Neuronal stem cell (in vitro differentiated cells): ENCODE results near the gene SNX13.

Experiments
- DNase-seq: peaks from one replicate; pipeline ENCODE4 v3.0.0-alpha.2; 2013; ENCODE audit warnings: low spot score
- H2AFZ ChIP-seq: one replicate; pipeline ENCODE4 v1.6.1; 2013; ENCODE audit warnings: mild to moderate bottlenecking, low read length, inconsistent platforms
- H2AK5ac ChIP-seq: 2 replicates; pipeline ENCODE4 v1.6.1; 2013; ENCODE audit warnings: low read depth, mild to moderate bottlenecking, inconsistent platforms, low read length, moderate library complexity, mixed read lengths
- H2BK120ac ChIP-seq: 2 replicates; pipeline ENCODE4 v1.6.1; 2013; ENCODE audit warnings: low read depth, mild to moderate bottlenecking, inconsistent platforms, low read length, moderate library complexity, mixed read lengths
- H2BK12ac ChIP-seq: one replicate; pipeline ENCODE4 v1.6.1; 2013; ENCODE audit warnings: low read length, inconsistent platforms
- H2BK15ac ChIP-seq: 2 replicates; pipeline ENCODE4 v1.6.1; 2013; ENCODE audit warnings: mild to moderate bottlenecking, low read length, inconsistent platforms, mixed read lengths
- H2BK5ac ChIP-seq: one replicate; pipeline ENCODE4 v1.6.1; 2013; ENCODE audit warnings: inconsistent platforms, mild to moderate bottlenecking, low read length, moderate library complexity
- H3K14ac ChIP-seq: one replicate; pipeline ENCODE4 v1.6.1; 2013; ENCODE audit warnings: low read length, inconsistent platforms
- H3K18ac ChIP-seq: 2 replicates; pipeline ENCODE4 v1.6.1; 2013; ENCODE audit warnings: low read length, inconsistent platforms
- H3K23ac ChIP-seq: 2 replicates; pipeline ENCODE4 v1.6.1; 2013; ENCODE audit warnings: low read depth, mild to moderate bottlenecking, mixed read lengths, low read length, inconsistent platforms; ENCODE audit not compliant: poor library complexity
- H3K27ac ChIP-seq: replicated peaks from 3 replicates; pipeline ENCODE4 v1.5.1; 2013; ENCODE audit warnings: low read length, inconsistent platforms
- H3K27me3 ChIP-seq, 3 experiments: 2 replicates each; pipeline ENCODE4 v1.6.1; 2013; ENCODE audit warnings: low read length in 3 of 3, mild to moderate bottlenecking in 2 of 3, inconsistent platforms in 1 of 3, low read depth in 1 of 3, mixed read lengths in 1 of 3, moderate library complexity in 1 of 3; ENCODE audit not compliant: control insufficient read depth in 3 of 3, insufficient read depth in 3 of 3
- H3K36me3 ChIP-seq, 2 donors: replicated peaks in 1 of 2; 2 replicates each; pipeline ENCODE4 v1.6.1; 2013; ENCODE audit warnings: low read length in 2 of 2; ENCODE audit not compliant: control insufficient read depth in 2 of 2, insufficient read depth in 2 of 2
- H3K4ac ChIP-seq: 2 replicates; pipeline ENCODE4 v1.6.1; 2013; ENCODE audit warnings: inconsistent platforms, mild to moderate bottlenecking, low read length, moderate library complexity
- H3K4me1 ChIP-seq, 2 donors: 1 replicate in 1 of 2; 2 replicates in 1 of 2; pipeline ENCODE4 v1.6.1; 2013; ENCODE audit warnings: low read length in 2 of 2, low read depth in 1 of 2; ENCODE audit not compliant: control insufficient read depth in 2 of 2, insufficient read depth in 1 of 2
- H3K4me2 ChIP-seq: one replicate; pipeline ENCODE4 v1.6.1; 2013; ENCODE audit warnings: mild to moderate bottlenecking, low read length, inconsistent platforms; ENCODE audit not compliant: insufficient read depth, poor library complexity, severe bottlenecking
- H3K4me3 ChIP-seq, 2 donors: 2 replicates each; pipeline ENCODE4 v1.5.1; 2013; ENCODE audit warnings: low read length in 2 of 2, mild to moderate bottlenecking in 2 of 2, inconsistent platforms in 1 of 2, moderate library complexity in 1 of 2
- H3K79me1 ChIP-seq: one replicate; pipeline ENCODE4 v1.6.1; 2013; ENCODE audit warnings: low read depth, mild to moderate bottlenecking, inconsistent platforms, low read length, moderate library complexity
- H3K9ac ChIP-seq: one replicate; pipeline ENCODE4 v1.6.1; 2013; ENCODE audit warnings: mild to moderate bottlenecking, low read depth, low read length, inconsistent platforms; ENCODE audit not compliant: poor library complexity
- H3K9me3 ChIP-seq, 2 donors: replicated peaks in 1 of 2; 2 replicates each; pipeline versions ENCODE3 to v1.6.1; 2013; ENCODE audit warnings: low read length in 2 of 2, mild to moderate bottlenecking in 2 of 2, inconsistent platforms in 1 of 2, low read depth in 1 of 2, mixed read lengths in 1 of 2, moderate library complexity in 1 of 2; ENCODE audit not compliant: control insufficient read depth in 2 of 2, insufficient read depth in 1 of 2
- H4K8ac ChIP-seq: one replicate; pipeline ENCODE4 v1.6.1; 2013; ENCODE audit warnings: low read depth, mild to moderate bottlenecking, inconsistent platforms, low read length, moderate library complexity
- H4K91ac ChIP-seq: one replicate; pipeline ENCODE4 v1.6.1; 2013; ENCODE audit warnings: low read length, low read depth, mild to moderate bottlenecking, inconsistent platforms; ENCODE audit not compliant: poor library complexity
- WGBS, 2 donors: extraction: QIAGEN DNeasy Blood & Tissue Kit; methylation state at CpG; one replicate each; pipeline ENCODE4 v1.1.7; 2013; ENCODE audit warnings: missing lambda C conversion rate in 2 of 2, mixed read lengths in 1 of 2; ENCODE audit not compliant: insufficient read length in 2 of 2, insufficient replicate concordance in 1 of 2; ENCODE audit errors: extremely low coverage in 2 of 2; 5-methylcytosine and 5-hydroxymethylcytosine counted together

Gene SNX13

GRCh38 chr7:17774716-17775288 is 165.5 kb downstream of the SNX13 start:
- H3K27me3 ChIP-seq = no peaks in the 10 kb centered on the region
- H3K4me2 ChIP-seq = no peak overlapping the region
- H3K18ac ChIP-seq = no peak overlapping the region
- no peak overlapping the region for H3K4me3 ChIP-seq
- no peaks in the 10 kb centered on the region for H3K9me3 ChIP-seq
- no peaks in the 10 kb centered on the region for H3K36me3 ChIP-seq
- peaks cover 1 to 5% of the 10 kb centered on the region in 2 donors for H3K4me1 ChIP-seq
- no CpG with 5 or more reads among the region's 3 CpGs for WGBS, 2 donors
- H3K14ac ChIP-seq = no peak overlapping the region
- H2BK12ac ChIP-seq = no peak overlapping the region
- H3K79me1 ChIP-seq = no peaks in the 10 kb centered on the region
- no peak overlapping the region for H4K8ac ChIP-seq
- H3K9ac ChIP-seq = no peak overlapping the region
- H4K91ac ChIP-seq = no peak overlapping the region
- H3K27ac ChIP-seq = no peak overlapping the region
- no peak overlapping the region for H2BK120ac ChIP-seq
- H2BK15ac ChIP-seq = no peak overlapping the region
- DNase-seq = no peak
- no peak overlapping the region for H2BK5ac ChIP-seq
- no peak overlapping the region for H3K4ac ChIP-seq
- H2AK5ac ChIP-seq = no peak overlapping the region
- no peak overlapping the region for H3K23ac ChIP-seq
- H2AFZ ChIP-seq = no peak overlapping the region

DNA sequence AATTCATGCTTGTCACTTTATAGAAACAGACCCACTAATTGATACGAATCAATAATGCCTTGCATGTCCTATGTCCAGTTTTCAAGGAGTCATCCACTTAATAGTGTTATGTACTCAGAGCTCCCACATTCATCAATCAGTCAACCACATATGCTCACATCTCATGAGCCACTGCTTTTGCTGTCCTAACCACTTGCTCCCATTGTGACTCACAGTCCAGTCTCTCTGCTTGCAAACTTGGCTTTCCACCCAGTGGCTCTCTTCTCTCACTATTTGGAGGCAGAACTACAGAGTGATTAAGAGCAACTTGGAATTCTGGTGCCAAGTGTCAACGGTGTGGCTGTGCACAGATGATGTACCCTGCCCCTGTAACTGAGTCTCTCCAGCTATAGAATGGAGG is 166.0 kb downstream of the SNX13 start:
- no CpG with 5 or more reads among the region's 2 CpGs for WGBS, 2 donors
- no peak overlapping the region for H2AFZ ChIP-seq
- H4K91ac ChIP-seq = no peak overlapping the region
- H3K27ac ChIP-seq = no peak overlapping the region
- peaks cover 1 to 5% of the 10 kb centered on the region in 2 donors for H3K4me1 ChIP-seq
- H2AK5ac ChIP-seq = no peak overlapping the region
- H3K18ac ChIP-seq = no peak overlapping the region
- no peak overlapping the region for H3K4ac ChIP-seq
- H2BK120ac ChIP-seq = no peak overlapping the region
- H3K23ac ChIP-seq = no peak overlapping the region
- H3K9me3 ChIP-seq = no peaks in the 10 kb centered on the region
- no peak overlapping the region for H2BK15ac ChIP-seq
- no peaks in the 10 kb centered on the region for H3K79me1 ChIP-seq
- H2BK12ac ChIP-seq = no peak overlapping the region
- no peak overlapping the region for H3K9ac ChIP-seq
- H3K27me3 ChIP-seq = no peaks in the 10 kb centered on the region
- no peak overlapping the region for H3K4me3 ChIP-seq
- no peaks in the 10 kb centered on the region for H3K36me3 ChIP-seq
- no peak overlapping the region for H2BK5ac ChIP-seq
- H3K4me2 ChIP-seq = no peak overlapping the region
- H3K14ac ChIP-seq = no peak overlapping the region
- H4K8ac ChIP-seq = no peak overlapping the region
- DNase-seq = no peak

GRCh38 chr7:17773289-17773626 is 167.0 kb downstream of the SNX13 start:
- H3K4me2 ChIP-seq = no peak overlapping the region
- H3K9me3 ChIP-seq = no peaks in the 10 kb centered on the region
- H2BK15ac ChIP-seq = no peak overlapping the region
- no peak for DNase-seq
- H3K4ac ChIP-seq = no peak overlapping the region
- no CpG with 5 or more reads among the region's 4 CpGs for WGBS, 2 donors
- H3K4me3 ChIP-seq = no peak overlapping the region
- no peak overlapping the region for H2BK120ac ChIP-seq
- no peak overlapping the region for H2AFZ ChIP-seq
- H3K79me1 ChIP-seq = no peaks in the 10 kb centered on the region
- H3K36me3 ChIP-seq = no peaks in the 10 kb centered on the region
- no peak overlapping the region for H4K8ac ChIP-seq
- H3K4me1 ChIP-seq = peaks cover 1 to 5% of the 10 kb centered on the region in 2 donors
- H3K27ac ChIP-seq = no peak overlapping the region
- no peak overlapping the region for H2BK5ac ChIP-seq
- H3K14ac ChIP-seq = no peak overlapping the region
- H2AK5ac ChIP-seq = no peak overlapping the region
- no peak overlapping the region for H3K18ac ChIP-seq
- H3K27me3 ChIP-seq = no peaks in the 10 kb centered on the region
- no peak overlapping the region for H3K23ac ChIP-seq
- no peak overlapping the region for H3K9ac ChIP-seq
- no peak overlapping the region for H4K91ac ChIP-seq
- no peak overlapping the region for H2BK12ac ChIP-seq

GRCh38 chr7:17772581-17773288 is 167.6 kb downstream of the SNX13 start:
- peaks cover 1 to 5% of the 10 kb centered on the region in 2 donors for H3K4me1 ChIP-seq
- no peak overlapping the region for H3K27ac ChIP-seq
- no peak overlapping the region for H3K4me3 ChIP-seq
- no peaks in the 10 kb centered on the region for H3K36me3 ChIP-seq
- no peak overlapping the region for H4K91ac ChIP-seq
- H2BK5ac ChIP-seq = no peak overlapping the region
- H4K8ac ChIP-seq = no peak overlapping the region
- no peak overlapping the region for H3K14ac ChIP-seq
- H3K4ac ChIP-seq = no peak overlapping the region
- no peaks in the 10 kb centered on the region for H3K9me3 ChIP-seq
- H3K4me2 ChIP-seq = no peak overlapping the region
- no peak overlapping the region for H2BK15ac ChIP-seq
- no peak for DNase-seq
- H3K18ac ChIP-seq = no peak overlapping the region
- H2AFZ ChIP-seq = no peak overlapping the region
- no peak overlapping the region for H3K9ac ChIP-seq
- no peak overlapping the region for H3K23ac ChIP-seq
- H3K27me3 ChIP-seq = no peaks in the 10 kb centered on the region
- no CpG with 5 or more reads among the region's 4 CpGs for WGBS, 2 donors
- no peaks in the 10 kb centered on the region for H3K79me1 ChIP-seq
- H2BK12ac ChIP-seq = no peak overlapping the region
- no peak overlapping the region for H2BK120ac ChIP-seq
- no peak overlapping the region for H2AK5ac ChIP-seq
